NCI-H446 treated with DMSO at 0.1 percent for 48 hours (cell line): ENCODE measurements around the gene TBX5.

Experiments used
- DNase-seq: peaks from one replicate; lab custom pipeline; 2025; lab: John Stamatoyannopoulos, UW

Gene TBX5

GRCh38 chr12:114430306-114430705 lies 24.4 kb upstream of the TBX5 start:
- no peak for DNase-seq

GRCh38 chr12:114425031-114425626 lies 19.2 kb upstream of the TBX5 start:
- DNase-seq: no peak

- DNase-seq: no peak
These were observed 15.0 kb upstream of the TBX5 start for GRCh38 chr12:114420944-114421335.

- no peak for DNase-seq
These were observed 14.4 kb upstream of the TBX5 start for GRCh38 chr12:114420182-114420943.

- DNase-seq: no peak
These were observed 10.1 kb upstream of the TBX5 start for GRCh38 chr12:114416028-114416427.

- DNase-seq: no peak
These were observed 9.6 kb upstream of the TBX5 start for GRCh38 chr12:114415525-114415868.

- no peak for DNase-seq
These were observed 9.1 kb upstream of the TBX5 start for GRCh38 chr12:114414866-114415524.

GRCh38 chr12:114414031-114414865 lies 8.3 kb upstream of the TBX5 start:
- DNase-seq: no peak

- DNase-seq: no peak
These were observed 7.1 kb upstream of the TBX5 start for GRCh38 chr12:114412825-114413749.

- no peak for DNase-seq
These were observed 6.4 kb upstream of the TBX5 start for GRCh38 chr12:114412307-114412706.

- no peak for DNase-seq
These were observed 5.3 kb upstream of the TBX5 start for GRCh38 chr12:114411071-114411837.

- no peak for DNase-seq
These were observed 4.1 kb upstream of the TBX5 start for GRCh38 chr12:114409852-114410600.

- no peak for DNase-seq
These were observed 3.2 kb upstream of the TBX5 start for GRCh38 chr12:114408886-114409851.

GRCh38 chr12:114408471-114408885 lies 2.5 kb upstream of the TBX5 start:
- no peak for DNase-seq

GRCh38 chr12:114407842-114408411 lies 2.0 kb upstream of the TBX5 start:
- DNase-seq: no peak

GRCh38 chr12:114406984-114407841 lies 1.3 kb upstream of the TBX5 start:
- DNase-seq: no peak

- DNase-seq: no peak
These were observed 506 bp upstream of the TBX5 start for GRCh38 chr12:114406316-114406983.
